DOHH2 (cell line): ENCODE data around the gene BRICD5.

Source experiments
- EZH2phosphoT487 ChIP-seq: fragments of 200-600 bp; sonication (generic); IDR thresholded peaks from 2 replicates; pipeline ENCODE4 v1.6.1; 2017; ENCODE audit warnings: borderline replicate concordance, mild to moderate bottlenecking, antibody characterized with exemption, low read length, moderate library complexity, mixed read lengths
- TF ChIP-seq, protein P1 (sequence below): fragments of 200-600 bp; sonication (generic); IDR thresholded peaks from one replicate; pipeline ENCODE4 v1.5.1; 2014; ENCODE audit warnings: antibody characterized with exemption, mild to moderate bottlenecking, low read depth, low read length; ENCODE audit not compliant: poor library complexity, severe bottlenecking

GRCh38 chr16:2194852-2195321, 15.8 kb downstream of the BRICD5 start:
- TF ChIP-seq, protein P1, sequence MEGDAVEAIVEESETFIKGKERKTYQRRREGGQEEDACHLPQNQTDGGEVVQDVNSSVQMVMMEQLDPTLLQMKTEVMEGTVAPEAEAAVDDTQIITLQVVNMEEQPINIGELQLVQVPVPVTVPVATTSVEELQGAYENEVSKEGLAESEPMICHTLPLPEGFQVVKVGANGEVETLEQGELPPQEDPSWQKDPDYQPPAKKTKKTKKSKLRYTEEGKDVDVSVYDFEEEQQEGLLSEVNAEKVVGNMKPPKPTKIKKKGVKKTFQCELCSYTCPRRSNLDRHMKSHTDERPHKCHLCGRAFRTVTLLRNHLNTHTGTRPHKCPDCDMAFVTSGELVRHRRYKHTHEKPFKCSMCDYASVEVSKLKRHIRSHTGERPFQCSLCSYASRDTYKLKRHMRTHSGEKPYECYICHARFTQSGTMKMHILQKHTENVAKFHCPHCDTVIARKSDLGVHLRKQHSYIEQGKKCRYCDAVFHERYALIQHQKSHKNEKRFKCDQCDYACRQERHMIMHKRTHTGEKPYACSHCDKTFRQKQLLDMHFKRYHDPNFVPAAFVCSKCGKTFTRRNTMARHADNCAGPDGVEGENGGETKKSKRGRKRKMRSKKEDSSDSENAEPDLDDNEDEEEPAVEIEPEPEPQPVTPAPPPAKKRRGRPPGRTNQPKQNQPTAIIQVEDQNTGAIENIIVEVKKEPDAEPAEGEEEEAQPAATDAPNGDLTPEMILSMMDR = peak; percentile 56
- TF ChIP-seq EZH2phosphoT487 = no peak; the same call in 1 of the 2 replicates
